ENCODE measurements around the gene FSIP1. TPM values are rescaled to one million over a fixed set of nuclear protein-coding genes. Genes with fewer than 3 reads are reported as not detected.

FSIP1 gene
- polyA plus RNA-seq, 1 experiment, result 0.43 TPM

GRCh38 chr15:39556461-39556860 lies 226.2 kb downstream of the FSIP1 start:
- TF ChIP-seq, protein P1, sequence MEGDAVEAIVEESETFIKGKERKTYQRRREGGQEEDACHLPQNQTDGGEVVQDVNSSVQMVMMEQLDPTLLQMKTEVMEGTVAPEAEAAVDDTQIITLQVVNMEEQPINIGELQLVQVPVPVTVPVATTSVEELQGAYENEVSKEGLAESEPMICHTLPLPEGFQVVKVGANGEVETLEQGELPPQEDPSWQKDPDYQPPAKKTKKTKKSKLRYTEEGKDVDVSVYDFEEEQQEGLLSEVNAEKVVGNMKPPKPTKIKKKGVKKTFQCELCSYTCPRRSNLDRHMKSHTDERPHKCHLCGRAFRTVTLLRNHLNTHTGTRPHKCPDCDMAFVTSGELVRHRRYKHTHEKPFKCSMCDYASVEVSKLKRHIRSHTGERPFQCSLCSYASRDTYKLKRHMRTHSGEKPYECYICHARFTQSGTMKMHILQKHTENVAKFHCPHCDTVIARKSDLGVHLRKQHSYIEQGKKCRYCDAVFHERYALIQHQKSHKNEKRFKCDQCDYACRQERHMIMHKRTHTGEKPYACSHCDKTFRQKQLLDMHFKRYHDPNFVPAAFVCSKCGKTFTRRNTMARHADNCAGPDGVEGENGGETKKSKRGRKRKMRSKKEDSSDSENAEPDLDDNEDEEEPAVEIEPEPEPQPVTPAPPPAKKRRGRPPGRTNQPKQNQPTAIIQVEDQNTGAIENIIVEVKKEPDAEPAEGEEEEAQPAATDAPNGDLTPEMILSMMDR (IDR thresholded peaks at IDR 0.05; ENCODE audit: low read depth, low read length), result no peak
- DNase-seq (ENCODE audit: low read depth, low spot score), result peak; percentile 75
- Histone ChIP-seq H3K27me3 (ENCODE audit: control insufficient read depth, insufficient read depth, low read length) (no peaks in the 10 kb centered on the region), H3K4me3 (ENCODE audit: low read depth, low read length) (no peak overlapping the region), H3K27ac (ENCODE audit: low read depth, low read length) (peak overlapping the region; percentile 52), H3K9me3 (ENCODE audit: control insufficient read depth, insufficient read depth, low read length) (no peaks in the 10 kb centered on the region)
- ChIA-PET POLR2A (interaction anchor here (2.0 kb wide), 1 partner anchor 24 kb away, joined by 16 read pairs; the partner anchor contains the start of gene THBS1), CTCF (no interaction called here)

GRCh38 chr15:39555885-39556284 lies 226.8 kb downstream of the FSIP1 start:
- Histone ChIP-seq H3K9me3 (ENCODE audit: control insufficient read depth, insufficient read depth, low read length) (no peaks in the 10 kb centered on the region), H3K27me3 (ENCODE audit: control insufficient read depth, insufficient read depth, low read length) (no peaks in the 10 kb centered on the region), H3K4me3 (ENCODE audit: low read depth, low read length) (no peak overlapping the region), H3K27ac (ENCODE audit: low read depth, low read length) (peak overlapping the region; percentile 34)
- TF ChIP-seq, protein P1 (IDR thresholded peaks at IDR 0.05; ENCODE audit: low read depth, low read length), result peak; percentile 19; the same call in 1 of the 2 replicates
- ChIA-PET POLR2A (interaction anchor here (2.0 kb wide), 1 partner anchor 25 kb away, joined by 16 read pairs; the partner anchor contains the start of gene THBS1), CTCF (no interaction called here)
- DNase-seq (ENCODE audit: low read depth, low spot score), result no peak

- Histone ChIP-seq H3K9me3 (ENCODE audit: control insufficient read depth, insufficient read depth, low read length) (no peaks in the 10 kb centered on the region), H3K27me3 (ENCODE audit: control insufficient read depth, insufficient read depth, low read length) (no peaks in the 10 kb centered on the region), H3K4me3 (ENCODE audit: low read depth, low read length) (no peak overlapping the region), H3K27ac (ENCODE audit: low read depth, low read length) (no peak overlapping the region)
- POLR2A ChIA-PET, result interaction anchor here (2.0 kb wide), 1 partner anchor 26 kb away, joined by 16 read pairs; the partner anchor contains the start of gene THBS1
- CTCF ChIA-PET, result no interaction called here
- TF ChIP-seq, protein P1 (IDR thresholded peaks at IDR 0.05; ENCODE audit: low read depth, low read length), result no peak
- no peak for DNase-seq (ENCODE audit: low read depth, low spot score)
Measured at GRCh38 chr15:39554746-39555387, 227.8 kb downstream of the FSIP1 start.

DNA sequence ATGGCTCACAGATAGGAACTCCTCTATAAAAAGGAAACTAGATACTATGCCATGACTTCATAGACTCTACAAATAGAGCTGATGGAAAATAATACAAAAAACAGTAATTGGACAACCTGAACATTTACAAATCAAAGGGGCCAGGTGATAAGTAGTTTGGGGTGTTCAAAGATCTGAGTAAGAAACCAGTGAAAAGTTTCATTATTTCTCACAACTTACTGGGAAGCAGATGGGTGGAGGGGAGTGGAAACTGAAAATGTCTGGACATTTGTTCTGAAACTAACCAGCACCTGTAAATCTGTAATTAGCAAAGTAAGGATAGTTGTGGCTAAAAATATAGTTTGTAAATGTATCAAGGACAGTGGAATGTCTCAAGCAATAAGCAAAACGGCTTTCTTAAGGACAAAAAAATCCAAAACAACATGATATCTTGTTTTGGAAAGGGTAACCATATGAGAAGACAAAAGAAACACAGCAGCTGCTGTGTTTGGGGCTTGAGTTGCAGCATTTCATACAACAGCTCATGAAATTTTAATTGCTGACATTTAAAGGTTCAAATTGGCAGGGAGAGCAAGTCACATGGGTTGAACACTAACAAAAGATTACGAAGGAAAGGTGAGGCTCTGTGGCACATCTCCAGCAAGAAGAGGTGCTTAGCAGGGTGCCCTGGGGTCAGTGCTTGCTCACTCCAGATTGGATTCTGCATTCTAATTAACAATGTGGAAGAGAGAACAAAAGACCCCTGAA lies 228.5 kb downstream of the FSIP1 start:
- DNase-seq (ENCODE audit: low read depth, low spot score), result no peak
- no peak overlapping the region for H3K27ac ChIP-seq (ENCODE audit: low read depth, low read length)
- ChIA-PET POLR2A (no interaction called here), CTCF (interaction anchor here (1.0 kb wide), 1 partner anchor 20 kb away, joined by 3 read pairs; no protein-coding TSS in a partner anchor)
- no peaks in the 10 kb centered on the region for H3K9me3 ChIP-seq (ENCODE audit: control insufficient read depth, insufficient read depth, low read length)
- TF ChIP-seq, protein P1 (IDR thresholded peaks at IDR 0.05; ENCODE audit: low read depth, low read length), result no peak
- H3K4me3 ChIP-seq (ENCODE audit: low read depth, low read length), result no peak overlapping the region
- H3K27me3 ChIP-seq (ENCODE audit: control insufficient read depth, insufficient read depth, low read length), result no peaks in the 10 kb centered on the region

GRCh38 chr15:39552556-39552955 lies 230.1 kb downstream of the FSIP1 start:
- ChIA-PET CTCF (no interaction called here), POLR2A (no interaction called here)
- DNase-seq (ENCODE audit: low read depth, low spot score), result no peak
- no peak overlapping the region for H3K27ac ChIP-seq (ENCODE audit: low read depth, low read length)
- H3K4me3 ChIP-seq (ENCODE audit: low read depth, low read length), result no peak overlapping the region
- no peaks in the 10 kb centered on the region for H3K27me3 ChIP-seq (ENCODE audit: control insufficient read depth, insufficient read depth, low read length)
- TF ChIP-seq, protein P1 (IDR thresholded peaks at IDR 0.05; ENCODE audit: low read depth, low read length), result no peak
- H3K9me3 ChIP-seq (ENCODE audit: control insufficient read depth, insufficient read depth, low read length), result no peaks in the 10 kb centered on the region

Data from AG04450 (cell line).